Endothelial cell of umbilical vein (primary cell): ENCODE results near the gene TOX2. TPM values are rescaled to one million over a fixed set of nuclear protein-coding genes. Genes with fewer than 3 reads are reported as not detected.

ENCODE experiments used
- BruUV-seq: library from RNA; stranded (reverse); fragments of 400-500 nt; replicated peaks from 2 replicates; lab custom pipeline; 2021; lab: Mats Ljungman, UMichigan
- CTCF ChIA-PET: fragments of 300-600, 350-600 bp; sonication (Branson Sonifier 250); formaldehyde crosslinking; loops from one replicate; lab custom pipeline; 2021; ENCODE audit warnings: antibody characterized with exemption, inconsistent platforms; lab: Charles Lee
- POLR2A ChIA-PET: fragments of 300-600, 350-600 bp; sonication (Branson Sonifier 250); formaldehyde crosslinking; loops from one replicate; lab custom pipeline; 2021; ENCODE audit warnings: antibody characterized with exemption, inconsistent platforms; lab: Charles Lee
- DNase-seq: peaks from one replicate; pipeline ENCODE4 v3.0.0-alpha.2; 2011; ENCODE audit warnings: low read depth, low spot score
- FAIRE-seq: peaks from 2 replicates; lab custom pipeline; 2011; peaks lifted over from hg19 to GRCh38; lab: Jason Lieb, UNC
- H2AFZ ChIP-seq: 2 replicates; pipeline ENCODE4 v1.6.0; 2012; ENCODE audit warnings: low read depth, low read length, control low read depth, inconsistent platforms
- H3K27ac ChIP-seq: 2 replicates; pipeline ENCODE4 v1.5.1; 2011; ENCODE audit warnings: low read depth, mild to moderate bottlenecking, control low read depth, low read length, moderate library complexity; ENCODE audit not compliant: insufficient read depth
- H3K27me3 ChIP-seq, 2 experiments: 2 replicates each; pipeline versions ENCODE4 v1.6.0 to v1.6.1; 2011; ENCODE audit warnings: low read length in 2 of 2, mixed read lengths in 1 of 2; ENCODE audit not compliant: control insufficient read depth in 2 of 2, insufficient read depth in 2 of 2
- H3K36me3 ChIP-seq, 2 experiments: 2 replicates in 1 of 2; 3 replicates in 1 of 2; pipeline ENCODE4 v1.5.1; 2011; ENCODE audit warnings: low read length in 2 of 2, mild to moderate bottlenecking in 1 of 2, moderate library complexity in 1 of 2; ENCODE audit not compliant: control insufficient read depth in 2 of 2, insufficient read depth in 2 of 2; ENCODE audit errors: extremely low read depth in 1 of 2
- H3K4me1 ChIP-seq: 3 replicates; pipeline ENCODE4 v1.5.1; 2011; ENCODE audit warnings: mild to moderate bottlenecking, low read length; ENCODE audit not compliant: control insufficient read depth, insufficient read depth; ENCODE audit errors: extremely low read depth
- H3K4me2 ChIP-seq: 2 replicates; pipeline ENCODE4 v1.6.1; 2011; ENCODE audit warnings: low read length, control low read depth, mixed read lengths; ENCODE audit not compliant: insufficient read depth
- H3K4me3 ChIP-seq, 3 experiments: fragments of 200-600 bp in 1 of 3; sonication (generic), shearing (Covaris generic) in 1 of 3; replicated peaks in 1 of 3; 2 replicates each; pipeline ENCODE4 v1.5.1; 2011 to 2016; ENCODE audit warnings: control low read depth in 3 of 3, low read length in 3 of 3, mild to moderate bottlenecking in 2 of 3, inconsistent platforms in 1 of 3, low read depth in 1 of 3, moderate library complexity in 1 of 3; ENCODE audit not compliant: insufficient read depth in 1 of 3
- H3K79me2 ChIP-seq: 2 replicates; pipeline ENCODE4 v1.6.0; 2012; ENCODE audit warnings: low read length, inconsistent platforms; ENCODE audit not compliant: control insufficient read depth, insufficient read depth
- H3K9ac ChIP-seq: replicated peaks from 2 replicates; pipeline ENCODE3; 2011; ENCODE audit warnings: low read length, control low read depth; ENCODE audit not compliant: insufficient read depth; ENCODE audit errors: extremely low read depth
- H3K9me1 ChIP-seq: replicated peaks from 3 replicates; pipeline ENCODE4 v1.6.0; 2011; ENCODE audit warnings: mild to moderate bottlenecking, low read length; ENCODE audit not compliant: control insufficient read depth, insufficient read depth; ENCODE audit errors: extremely low read depth
- H3K9me3 ChIP-seq: replicated peaks from 2 replicates; pipeline ENCODE4 v1.5.1; 2012; ENCODE audit warnings: low read length, inconsistent platforms; ENCODE audit not compliant: control insufficient read depth, insufficient read depth
- H4K20me1 ChIP-seq: replicated peaks from 2 replicates; pipeline ENCODE3; 2011; ENCODE audit warnings: mild to moderate bottlenecking, low read length; ENCODE audit not compliant: control insufficient read depth, insufficient read depth; ENCODE audit errors: extremely low read depth
- CTCF ChIP-seq, 2 donors: IDR thresholded peaks; 1 replicate in 1 of 2; 2 replicates in 1 of 2; pipeline ENCODE4 v1.5.1; 2011; ENCODE audit warnings: low read length in 2 of 2, mild to moderate bottlenecking in 2 of 2, moderate library complexity in 2 of 2, control low read depth in 1 of 2, inconsistent platforms in 1 of 2, low read depth in 1 of 2; ENCODE audit not compliant: insufficient read depth in 1 of 2; ENCODE audit errors: extremely low read depth in 1 of 2
- MYC ChIP-seq: IDR thresholded peaks from one replicate; pipeline ENCODE4 v1.6.1; 2011; ENCODE audit warnings: mild to moderate bottlenecking, low read depth, low read length
- dilution Hi-C: fragments of 300-500 bp; cut with MboI; formaldehyde crosslinking; loops from one replicate; pipeline ENCODE4 v1.15.0; 2019; ENCODE audit warnings: low sequenced_read_pairs; ENCODE audit not compliant: extremely low pct_ligation_motif_present
- intact Hi-C: fragments of 100-400 bp; cut with micrococcal nuclease; formaldehyde crosslinking; loops from one replicate; pipeline ENCODE4 v1.10.0; 2022
- polyA plus RNA-seq, 4 experiments: library from polyadenylated mRNA; depleted of rRNA in 3 of 4; stranded (reverse) in 3 of 4; unstranded in 1 of 4; fragments of >200 nt; gene quantifications; 2 replicates each; pipeline versions ENCODE4 v1.2.1 to v1.2.3, GENCODE V29; 2011 to 2012; ENCODE audit warnings: missing spikeins in 1 of 4
- total RNA-seq: library from RNA; stranded (reverse); gene quantifications from 2 replicates; pipeline ENCODE4 v1.2.3, GENCODE V29; 2021

TOX2 gene
- total and polyA plus RNA-seq, 2 donors (not counting 3 experiments of a cell fraction or from before 2014, with no cell fraction given) = 7.0 to 18.6 TPM

- ChIA-PET POLR2A (no interaction called here), CTCF (interaction anchor here (1.4 kb wide), 2 partner anchors 12 to 21 kb away, joined by 3 to 4 read pairs; no protein-coding TSS in a partner anchor)
- no peaks in the 10 kb centered on the region for H3K36me3 ChIP-seq
- no peak for FAIRE-seq
- intact Hi-C loops = no loop called here
- H2AFZ ChIP-seq = no peak overlapping the region
- DNase-seq = no peak
- TF ChIP-seq MYC = no peak
- no peaks in the 10 kb centered on the region for H3K79me2 ChIP-seq
- H3K4me2 ChIP-seq = no peak overlapping the region
- no peaks in the 10 kb centered on the region for H3K9me3 ChIP-seq
- no TSS peak for BruUV-seq
- no peaks in the 10 kb centered on the region for H4K20me1 ChIP-seq
- dilution Hi-C loops = no loop called here
- no peaks in the 10 kb centered on the region for H3K4me1 ChIP-seq
- no peak overlapping the region for H3K4me3 ChIP-seq
- H3K9me1 ChIP-seq = no peaks in the 10 kb centered on the region
- no peaks in the 10 kb centered on the region for H3K27me3 ChIP-seq
- H3K27ac ChIP-seq = no peak overlapping the region
- H3K9ac ChIP-seq = no peak overlapping the region
Observed at GRCh38 chr20:44005661-44006060, 91.0 kb downstream of the TOX2 start.

GRCh38 chr20:44006126-44006525 is 91.5 kb downstream of the TOX2 start:
- Histone ChIP-seq H3K9ac (no peak overlapping the region), H3K27ac (no peak overlapping the region), H3K4me3 (no peak overlapping the region), H3K36me3 (no peaks in the 10 kb centered on the region), H3K27me3 (no peaks in the 10 kb centered on the region), H4K20me1 (no peaks in the 10 kb centered on the region), H3K79me2 (no peaks in the 10 kb centered on the region), H3K4me2 (no peak overlapping the region), H3K4me1 (no peaks in the 10 kb centered on the region), H2AFZ (no peak overlapping the region), H3K9me1 (no peaks in the 10 kb centered on the region), H3K9me3 (no peaks in the 10 kb centered on the region)
- no peak for TF ChIP-seq CTCF (IDR thresholded peaks at IDR 0.05; ENCODE audit: extremely low read depth in 1 of 2, insufficient read depth in 1 of 2, low read depth in 1 of 2, low read length in 2 of 2)
- intact Hi-C loops = no loop called here
- FAIRE-seq (no peak), DNase-seq (no peak)
- BruUV-seq = no TSS peak
- ChIA-PET CTCF (interaction anchor here (1.4 kb wide), 2 partner anchors 12 to 22 kb away, joined by 3 to 4 read pairs; no protein-coding TSS in a partner anchor), POLR2A (no interaction called here)
- dilution Hi-C loops = no loop called here
